Measurements from ENCODE around the gene SERPINB12. TPM values are rescaled to one million over a fixed set of nuclear protein-coding genes. Genes with fewer than 3 reads are reported as not detected.

The SERPINB12 gene
- total and polyA plus RNA-seq, 2 donors, result 2.6 to 4.0 TPM

- no peak overlapping the region for H3K4me3 ChIP-seq (ENCODE audit: low read length in 2 of 2)
- no peaks in the 10 kb centered on the region for H3K4me1 ChIP-seq (ENCODE audit: control insufficient read depth in 2 of 2, insufficient read depth in 2 of 2, low read length in 2 of 2)
- no peak for DNase-seq (ENCODE audit: low read depth in 6 of 9, low spot score in 9 of 9)
- H3K36me3 ChIP-seq (ENCODE audit: control insufficient read depth in 2 of 2, insufficient read depth in 2 of 2, low read length in 1 of 2), result no peaks in the 10 kb centered on the region
- no peak overlapping the region for H3K27ac ChIP-seq (ENCODE audit: low read depth in 1 of 2, low read length in 1 of 2)
- no peaks in the 10 kb centered on the region for H3K9me3 ChIP-seq (ENCODE audit: control insufficient read depth in 2 of 2, insufficient read depth in 1 of 2, low read length in 1 of 2)
- no peaks in the 10 kb centered on the region for H3K27me3 ChIP-seq (ENCODE audit: control insufficient read depth in 2 of 2, insufficient read depth in 1 of 2, low read length in 1 of 2)
- WGBS, result 92% methylated on average over 3 of the region's 3 CpGs
Measured at GRCh38 chr18:63606526-63606925, 64.4 kb downstream of the SERPINB12 start.

GRCh38 chr18:63613420-63613819 is 71.3 kb downstream of the SERPINB12 start:
- H3K27ac ChIP-seq (ENCODE audit: low read depth in 1 of 2, low read length in 1 of 2), result no peak overlapping the region
- no peak for DNase-seq (ENCODE audit: low read depth in 6 of 9, low spot score in 9 of 9)

DNA sequence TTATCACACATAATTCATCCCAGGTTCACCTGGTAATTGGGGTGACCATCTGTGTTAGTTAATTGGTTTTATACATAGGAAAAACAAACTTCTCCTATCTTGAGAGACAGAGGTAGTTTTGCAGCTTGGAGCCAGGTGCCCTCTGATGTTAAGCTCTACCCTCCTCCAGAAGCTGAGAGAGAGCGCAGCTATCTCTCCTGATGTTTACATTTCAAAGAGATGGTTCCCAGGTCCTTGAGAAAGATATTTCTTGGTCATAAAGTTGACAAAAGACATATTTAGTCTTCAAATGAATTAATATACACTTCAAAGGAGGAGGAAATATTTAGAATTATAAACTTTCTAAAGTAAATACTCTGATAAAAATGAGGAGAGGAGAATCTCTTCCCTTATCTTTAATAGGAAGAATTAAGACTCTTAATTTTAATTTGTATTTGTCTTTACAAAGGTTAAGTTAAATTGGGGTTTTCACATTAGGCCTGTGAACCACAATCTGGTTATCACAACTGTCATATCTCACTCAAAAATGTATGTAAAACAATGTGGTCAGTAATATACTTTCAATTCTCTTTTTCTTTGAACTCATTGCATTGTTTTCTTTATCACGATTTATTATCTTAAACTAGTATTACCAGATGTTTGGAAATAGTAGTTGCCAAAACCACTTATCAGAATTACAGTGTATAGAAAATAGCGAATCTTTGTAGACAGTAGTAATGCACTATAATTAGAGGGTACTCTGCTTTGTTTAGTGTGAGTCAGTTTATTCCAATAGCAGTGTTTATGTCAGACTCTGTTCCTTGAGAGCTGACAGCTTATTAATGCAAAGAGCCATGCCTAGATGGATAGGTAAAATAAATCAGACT is 75.1 kb downstream of the SERPINB12 start:
- H3K4me1 ChIP-seq (ENCODE audit: control insufficient read depth in 2 of 2, insufficient read depth in 2 of 2, low read length in 2 of 2), result no peaks in the 10 kb centered on the region
- DNase-seq (ENCODE audit: low read depth in 6 of 9, low spot score in 9 of 9), result no peak
- no peaks in the 10 kb centered on the region for H3K36me3 ChIP-seq (ENCODE audit: control insufficient read depth in 2 of 2, insufficient read depth in 2 of 2, low read length in 1 of 2)
- H3K27me3 ChIP-seq (ENCODE audit: control insufficient read depth in 2 of 2, insufficient read depth in 1 of 2, low read length in 1 of 2), result no peaks in the 10 kb centered on the region
- no peaks in the 10 kb centered on the region for H3K9me3 ChIP-seq (ENCODE audit: control insufficient read depth in 2 of 2, insufficient read depth in 1 of 2, low read length in 1 of 2)
- H3K4me3 ChIP-seq (ENCODE audit: low read length in 2 of 2), result no peak overlapping the region
- 73% methylated on average over 3 of the region's 3 CpGs for WGBS
- H3K27ac ChIP-seq (ENCODE audit: low read depth in 1 of 2, low read length in 1 of 2), result no peak overlapping the region

More at GRCh38 chr18:63613420-63613819, 71.3 kb downstream of the SERPINB12 start:
- WGBS, result 93% methylated on average over 4 of the region's 4 CpGs
- H3K27me3 ChIP-seq (ENCODE audit: control insufficient read depth in 2 of 2, insufficient read depth in 1 of 2, low read length in 1 of 2), result no peaks in the 10 kb centered on the region
- no peak overlapping the region for H3K4me3 ChIP-seq (ENCODE audit: low read length in 2 of 2)
- H3K36me3 ChIP-seq (ENCODE audit: control insufficient read depth in 2 of 2, insufficient read depth in 2 of 2, low read length in 1 of 2), result no peaks in the 10 kb centered on the region
- no peaks in the 10 kb centered on the region for H3K4me1 ChIP-seq (ENCODE audit: control insufficient read depth in 2 of 2, insufficient read depth in 2 of 2, low read length in 2 of 2)
- no peaks in the 10 kb centered on the region for H3K9me3 ChIP-seq (ENCODE audit: control insufficient read depth in 2 of 2, insufficient read depth in 1 of 2, low read length in 1 of 2)

DNA sequence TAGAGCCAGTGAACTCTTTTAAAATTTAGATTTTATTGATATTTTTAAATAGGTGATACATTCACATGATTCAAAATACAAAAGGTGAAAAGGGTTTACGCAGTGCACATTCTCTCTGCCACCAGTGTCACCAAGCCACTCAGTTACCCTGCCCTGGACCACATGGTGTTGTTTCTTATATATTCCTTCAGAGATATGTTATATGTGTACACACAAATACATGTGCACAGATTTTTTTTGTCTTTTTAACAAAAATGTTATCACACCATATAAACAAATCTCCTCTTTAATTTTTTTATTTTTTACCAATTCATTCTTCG is 75.7 kb downstream of the SERPINB12 start:
- Histone ChIP-seq H3K9me3 (ENCODE audit: control insufficient read depth in 2 of 2, insufficient read depth in 1 of 2, low read length in 1 of 2) (no peaks in the 10 kb centered on the region), H3K36me3 (ENCODE audit: control insufficient read depth in 2 of 2, insufficient read depth in 2 of 2, low read length in 1 of 2) (no peaks in the 10 kb centered on the region), H3K4me1 (ENCODE audit: control insufficient read depth in 2 of 2, insufficient read depth in 2 of 2, low read length in 2 of 2) (no peaks in the 10 kb centered on the region), H3K27ac (ENCODE audit: low read depth in 1 of 2, low read length in 1 of 2) (no peak overlapping the region), H3K4me3 (ENCODE audit: low read length in 2 of 2) (no peak overlapping the region), H3K27me3 (ENCODE audit: control insufficient read depth in 2 of 2, insufficient read depth in 1 of 2, low read length in 1 of 2) (no peaks in the 10 kb centered on the region)
- 96% methylated on average over 2 of the region's 2 CpGs for WGBS
- no peak for DNase-seq (ENCODE audit: low read depth in 6 of 9, low spot score in 9 of 9)

Other genes with a start within 250 kb of the SERPINB12 start
- 17.5 TPM for gene BCL2, start 222.6 kb upstream of the SERPINB12 start, total RNA-seq
- gene BCL2, start 222.6 kb upstream of the SERPINB12 start, polyA plus RNA-seq, result 11.7 TPM
- 12.2 TPM for gene KDSR, start 175.2 kb upstream of the SERPINB12 start, total RNA-seq
- gene KDSR, start 175.2 kb upstream of the SERPINB12 start, polyA plus RNA-seq, result 28.0 TPM
- gene VPS4B, start 119.9 kb upstream of the SERPINB12 start, total RNA-seq, result 40.5 TPM
- gene VPS4B, start 119.9 kb upstream of the SERPINB12 start, polyA plus RNA-seq, result 25.5 TPM
- gene SERPINB5, start 65.4 kb upstream of the SERPINB12 start, total RNA-seq, result 6.1 TPM
- gene SERPINB5, start 65.4 kb upstream of the SERPINB12 start, polyA plus RNA-seq, result 21.9 TPM
- 0.99 TPM for gene SERPINB13, start 45.0 kb downstream of the SERPINB12 start, total RNA-seq
- 9.8 TPM for gene SERPINB13, start 45.0 kb downstream of the SERPINB12 start, polyA plus RNA-seq
- gene SERPINB4, start 101.9 kb downstream of the SERPINB12 start, total RNA-seq, result 2.5 TPM
- 48.3 TPM for gene SERPINB4, start 101.9 kb downstream of the SERPINB12 start, polyA plus RNA-seq
- gene SERPINB3, start 119.5 kb downstream of the SERPINB12 start, total RNA-seq, result 2.6 TPM
- 47.5 TPM for gene SERPINB3, start 119.5 kb downstream of the SERPINB12 start, polyA plus RNA-seq
- not detected for gene SERPINB11, start 160.6 kb downstream of the SERPINB12 start, total RNA-seq
- gene SERPINB11, start 160.6 kb downstream of the SERPINB12 start, polyA plus RNA-seq, result 0.23 TPM
- 1.4 TPM for gene SERPINB7, start 233.0 kb downstream of the SERPINB12 start, total RNA-seq
- gene SERPINB7, start 233.0 kb downstream of the SERPINB12 start, polyA plus RNA-seq, result 28.9 TPM